Measurements from ENCODE around the gene AGAP1.

GRCh38 chr2:235709124-235709813, 215.4 kb downstream of the AGAP1 start:
- TF ChIP-seq CTCF (IDR thresholded peaks at IDR 0.05; ENCODE audit: insufficient read depth, low read depth, low read length): no peak
- no peak for TF ChIP-seq EZH2 (IDR thresholded peaks at IDR 0.05; ENCODE audit: insufficient read depth, low read length)
